Stimulated activated naive B cell treated with anti-CD40 and anti-IgM and Interleukin-4, amounts not matched to agents 10 μg/mL and 1 μg/mL and 100 μg/mL, for 72 hours (primary cell): ENCODE data around the gene SURF2.
"Not testable (repeated sequence)": the region's sequence is repeated elsewhere in the genome, so short reads cannot be mapped to it uniquely, and the experiment has no call there.

ENCODE experiments used
- ATAC-seq, 2 donors: fragments of 150-1000 bp; cut with Tn5 transposase; replicated peaks; 2 replicates each; pipeline ENCODE4 v1.10.0; 2021; ENCODE audit warnings: moderate library complexity in 1 of 2
- DNase-seq: peaks from one replicate; pipeline ENCODE4 v3.0.0; 2021
- H3K27ac Mint-ChIP-seq: one replicate; pipeline ENCODE4 v1.8.0; 2022; ENCODE audit warnings: mild to moderate bottlenecking, mixed read lengths
- H3K27me3 Mint-ChIP-seq, 2 donors: one replicate each; pipeline ENCODE4 v1.8.0; 2022; ENCODE audit warnings: mixed read lengths in 2 of 2
- H3K36me3 Mint-ChIP-seq, 2 donors: one replicate each; pipeline ENCODE4 v1.8.0; 2022; ENCODE audit warnings: mixed read lengths in 2 of 2, mild to moderate bottlenecking in 1 of 2
- H3K4me1 Mint-ChIP-seq, 2 donors: one replicate each; pipeline ENCODE4 v1.8.0; 2022; ENCODE audit warnings: mixed read lengths in 2 of 2, mild to moderate bottlenecking in 1 of 2
- H3K4me3 Mint-ChIP-seq, 2 donors: one replicate each; pipeline ENCODE4 v1.8.0; 2022; ENCODE audit warnings: mild to moderate bottlenecking in 2 of 2, mixed read lengths in 2 of 2, moderate library complexity in 1 of 2
- H3K9me3 Mint-ChIP-seq, 2 donors: one replicate each; pipeline ENCODE4 v1.8.0; 2022; ENCODE audit warnings: mixed read lengths in 2 of 2, mild to moderate bottlenecking in 1 of 2

The SURF2 gene

GRCh38 chr9:133369933-133370332, 13.6 kb downstream of the SURF2 start:
- H3K27ac Mint-ChIP-seq: peak overlapping the region; percentile 57
- no peaks in the 10 kb centered on the region for H3K9me3 Mint-ChIP-seq
- H3K4me3 Mint-ChIP-seq: no peak overlapping the region
- peaks cover 47 to 60% of the 10 kb centered on the region in 2 donors for H3K4me1 Mint-ChIP-seq
- no peaks in the 10 kb centered on the region for H3K27me3 Mint-ChIP-seq
- ATAC-seq: no peak
- peaks cover 23 to 60% of the 10 kb centered on the region in 2 donors for H3K36me3 Mint-ChIP-seq
- no peak for DNase-seq

GRCh38 chr9:133370685-133371084, 14.3 kb downstream of the SURF2 start:
- Mint-ChIP-seq H3K9me3 (no peaks in the 10 kb centered on the region), H3K4me3 (peak overlapping the region in 1 of 2 donors; percentile 36), H3K27ac (peak overlapping the region; percentile 84), H3K27me3 (no peaks in the 10 kb centered on the region), H3K4me1 (peaks cover 50 to 63% of the 10 kb centered on the region in 2 donors), H3K36me3 (peaks cover 20 to 58% of the 10 kb centered on the region in 2 donors)
- ATAC-seq: peak in 1 of 2 donors; percentile 28
- no peak for DNase-seq

- peak overlapping the region; percentile 0 to 36 for H3K4me3 Mint-ChIP-seq
- DNase-seq (no peak), ATAC-seq (no peak)
- H3K36me3 Mint-ChIP-seq: peaks cover 20 to 53% of the 10 kb centered on the region in 2 donors
- H3K27ac Mint-ChIP-seq: peak overlapping the region; percentile 84
- H3K27me3 Mint-ChIP-seq: no peaks in the 10 kb centered on the region
- no peaks in the 10 kb centered on the region for H3K9me3 Mint-ChIP-seq
- peaks cover 50 to 63% of the 10 kb centered on the region in 2 donors for H3K4me1 Mint-ChIP-seq
Observed at GRCh38 chr9:133371261-133371711, 14.9 kb downstream of the SURF2 start.

GRCh38 chr9:133372144-133372543, 15.8 kb downstream of the SURF2 start:
- peaks cover 47 to 63% of the 10 kb centered on the region in 2 donors for H3K4me1 Mint-ChIP-seq
- H3K27ac Mint-ChIP-seq: no peak overlapping the region
- no peaks in the 10 kb centered on the region for H3K9me3 Mint-ChIP-seq
- DNase-seq: no peak
- no peaks in the 10 kb centered on the region for H3K27me3 Mint-ChIP-seq
- no peak for ATAC-seq
- peak overlapping the region in 1 of 2 donors; percentile 19 for H3K4me3 Mint-ChIP-seq
- H3K36me3 Mint-ChIP-seq: peaks cover 20 to 50% of the 10 kb centered on the region in 2 donors

- H3K27me3 Mint-ChIP-seq: no peaks in the 10 kb centered on the region
- H3K4me3 Mint-ChIP-seq: peak overlapping the region; percentile 96 to 97
- H3K9me3 Mint-ChIP-seq: no peaks in the 10 kb centered on the region
- H3K4me1 Mint-ChIP-seq: peaks cover 36 to 46% of the 10 kb centered on the region in 2 donors
- DNase-seq (no peak), ATAC-seq (no peak)
- peak overlapping the region; percentile 97 for H3K27ac Mint-ChIP-seq
- peaks cover 15 to 36% of the 10 kb centered on the region in 2 donors for H3K36me3 Mint-ChIP-seq
Observed at GRCh38 chr9:133374612-133375115, 18.3 kb downstream of the SURF2 start.

- H3K27me3 Mint-ChIP-seq: no peaks in the 10 kb centered on the region
- DNase-seq (no peak), ATAC-seq (peak; percentile 28 to 30)
- H3K4me3 Mint-ChIP-seq: peak overlapping the region; percentile 96 to 97
- peaks cover 13 to 31% of the 10 kb centered on the region in 2 donors for H3K36me3 Mint-ChIP-seq
- H3K27ac Mint-ChIP-seq: peak overlapping the region; percentile 97
- H3K4me1 Mint-ChIP-seq: peaks cover 31 to 41% of the 10 kb centered on the region in 2 donors
- no peaks in the 10 kb centered on the region for H3K9me3 Mint-ChIP-seq
Observed at GRCh38 chr9:133375116-133375723, 18.9 kb downstream of the SURF2 start.

- H3K4me1 Mint-ChIP-seq: peaks cover 24 to 33% of the 10 kb centered on the region in 2 donors
- H3K9me3 Mint-ChIP-seq: no peaks in the 10 kb centered on the region
- peak within 1 kb of the TSS; percentile 97 for H3K27ac Mint-ChIP-seq
- peak; percentile 94 for DNase-seq
- peak within 1 kb of the TSS; percentile 96 to 97 for H3K4me3 Mint-ChIP-seq
- ATAC-seq: peak; percentile 95 to 97
- H3K36me3 Mint-ChIP-seq: peaks cover 10 to 23% of the 10 kb centered on the region in 2 donors
- H3K27me3 Mint-ChIP-seq: no peaks in the 10 kb centered on the region
Observed at GRCh38 chr9:133375724-133376654, 19.6 kb downstream of the SURF2 start, which contains the start of the genes STKLD1 and SURF4. Gene STKLD1 (plus strand): TSS chr9:133376366. CDS start chr9:133376474, 108 bp downstream. Gene SURF4 (minus strand): TSS chr9:133376060. CDS start chr9:133375969, 91 bp downstream.

- peak overlapping the region in 1 of 2 donors; percentile 52 for H3K4me3 Mint-ChIP-seq
- H3K36me3 Mint-ChIP-seq: peaks cover 6 to 13% of the 10 kb centered on the region in 2 donors
- H3K9me3 Mint-ChIP-seq, ATAC-seq, DNase-seq, H3K27ac Mint-ChIP-seq, H3K27me3 Mint-ChIP-seq: not testable (repeated sequence)
- H3K4me1 Mint-ChIP-seq: peaks cover 13 to 20% of the 10 kb centered on the region in 2 donors
Observed at GRCh38 chr9:133377280-133377679, 20.9 kb downstream of the SURF2 start.

- Mint-ChIP-seq H3K4me3 (no peak overlapping the region), H3K27ac (no peak overlapping the region)
- no peak for DNase-seq
Observed at GRCh38 chr9:133377721-133378216, 21.4 kb downstream of the SURF2 start.

GRCh38 chr9:133378408-133378962, 22.1 kb downstream of the SURF2 start:
- ATAC-seq (no peak), DNase-seq (no peak)
- H3K36me3 Mint-ChIP-seq: peaks cover 2 to 7% of the 10 kb centered on the region in 2 donors
- H3K27ac Mint-ChIP-seq: no peak overlapping the region
- H3K4me3 Mint-ChIP-seq: no peak overlapping the region
- peaks cover 6 to 8% of the 10 kb centered on the region in 2 donors for H3K4me1 Mint-ChIP-seq
- H3K9me3 Mint-ChIP-seq: no peaks in the 10 kb centered on the region
- H3K27me3 Mint-ChIP-seq: no peaks in the 10 kb centered on the region

More at GRCh38 chr9:133377721-133378216, 21.4 kb downstream of the SURF2 start:
- Mint-ChIP-seq H3K4me1 (peaks cover 9 to 15% of the 10 kb centered on the region in 2 donors), H3K36me3 (peaks cover 6 to 8% of the 10 kb centered on the region in 2 donors), H3K27me3 (no peaks in the 10 kb centered on the region), H3K9me3 (no peaks in the 10 kb centered on the region)
- no peak for ATAC-seq

- no peak overlapping the region for H3K27ac Mint-ChIP-seq
- DNase-seq: no peak
- no peak overlapping the region for H3K4me3 Mint-ChIP-seq
- no peak for ATAC-seq
- H3K4me1 Mint-ChIP-seq: peaks cover 6 to 8% of the 10 kb centered on the region in 2 donors
- no peaks in the 10 kb centered on the region for H3K9me3 Mint-ChIP-seq
- no peaks in the 10 kb centered on the region for H3K27me3 Mint-ChIP-seq
- peaks cover 0 to 7% of the 10 kb centered on the region in 2 donors for H3K36me3 Mint-ChIP-seq
Observed at GRCh38 chr9:133379153-133380086, 23.1 kb downstream of the SURF2 start.

- no peak for ATAC-seq
- Mint-ChIP-seq H3K4me1 (no peaks in the 10 kb centered on the region), H3K4me3 (no peak overlapping the region)
Observed at GRCh38 chr9:133380734-133381133, 24.4 kb downstream of the SURF2 start.

More at GRCh38 chr9:133380734-133381133, 24.4 kb downstream of the SURF2 start:
- no peak for DNase-seq
- Mint-ChIP-seq H3K27ac (no peak overlapping the region), H3K27me3 (no peaks in the 10 kb centered on the region), H3K9me3 (no peaks in the 10 kb centered on the region), H3K36me3 (no peaks in the 10 kb centered on the region)
